Spleen (tissue), 11 donors: ENCODE measurements around the gene BGLAP. TPM values are rescaled to one million over a fixed set of nuclear protein-coding genes. Genes with fewer than 3 reads are reported as not detected.
A peak's percentile ranks its signal among the peaks of the same experiment; 100 is the strongest.

Experiments used
- DNase-seq: peaks from one replicate; pipeline ENCODE4 v3.0.0-alpha.2; 2020
- H3K27ac ChIP-seq, 8 donors: fragments of 200-600 bp; sonication (generic) in 7 of 8; 1 replicate in 4 of 8; 2 replicates in 4 of 8; pipeline versions ENCODE4 v1.5.0 to v1.8.0; 2016 to 2021; ENCODE audit warnings: inconsistent platforms in 4 of 8, mild to moderate bottlenecking in 4 of 8, moderate library complexity in 1 of 8
- H3K27me3 ChIP-seq, 7 donors: fragments of 200-600 bp; sonication (generic) in 6 of 7; replicated peaks in 1 of 7; 1 replicate in 4 of 7; 2 replicates in 3 of 7; pipeline versions ENCODE4 v1.5.0 to v1.8.0; 2016 to 2021; ENCODE audit warnings: inconsistent platforms in 3 of 7, mild to moderate bottlenecking in 1 of 7
- H3K36me3 ChIP-seq, 6 donors: fragments of 200-600 bp; sonication (generic) in 5 of 6; 1 replicate in 4 of 6; 2 replicates in 2 of 6; pipeline versions ENCODE4 v1.5.0 to v1.8.0; 2016 to 2021; ENCODE audit warnings: inconsistent platforms in 2 of 6
- H3K4me1 ChIP-seq, 6 donors: fragments of 200-600 bp; sonication (generic) in 5 of 6; 1 replicate in 3 of 6; 2 replicates in 3 of 6; pipeline versions ENCODE4 v1.5.0 to v1.8.0; 2016 to 2021; ENCODE audit warnings: inconsistent platforms in 3 of 6
- H3K4me3 ChIP-seq, 8 donors: fragments of 200-600 bp; sonication (generic) in 7 of 8; 1 replicate in 4 of 8; 2 replicates in 4 of 8; pipeline versions ENCODE4 v1.5.0 to v1.8.0; 2016 to 2021; ENCODE audit warnings: inconsistent platforms in 4 of 8, mild to moderate bottlenecking in 4 of 8, moderate library complexity in 2 of 8
- H3K9me3 ChIP-seq, 8 donors: fragments of 200-600 bp; sonication (generic) in 7 of 8; 1 replicate in 4 of 8; 2 replicates in 4 of 8; pipeline versions ENCODE4 v1.5.0 to v1.8.0; 2016 to 2021; ENCODE audit warnings: inconsistent platforms in 4 of 8
- POLR2A ChIP-seq, 3 donors: fragments of 450-650 bp; IDR thresholded peaks; one replicate each; pipeline ENCODE4 v1.5.1; 2017; ENCODE audit warnings: antibody characterized with exemption in 3 of 3, mild to moderate bottlenecking in 1 of 3
- POLR2AphosphoS5 ChIP-seq, 3 donors: sonication (generic); formaldehyde crosslinking; IDR thresholded peaks; one replicate each; pipeline ENCODE4 v1.5.1; 2017; ENCODE audit warnings: antibody characterized with exemption in 3 of 3
- WGBS, 5 donors: extraction: QIAGEN DNeasy Blood & Tissue Kit in 3 of 5; methylation state at CpG; one replicate each; pipeline versions ENCODE4 v1.1.5 to v1.1.7; 2013 to 2018; 5-methylcytosine and 5-hydroxymethylcytosine counted together
- intact Hi-C: fragments of 100-400 bp; cut with DNase I; formaldehyde crosslinking; loops from one replicate; pipeline ENCODE4 v1.15.0; 2023; ENCODE audit warnings: low total_unique reads
- polyA plus RNA-seq, 3 donors: library from polyadenylated mRNA; stranded (reverse); fragments of 200-250 nt; gene quantifications; one replicate each; pipeline ENCODE4 v1.2.1, GENCODE V29; 2013
- total RNA-seq, 7 donors: library from RNA; depleted of rRNA in 3 of 7; stranded (reverse); fragments of >200 nt in 3 of 7; fragmentation: NEBNext Ultra II Directional in 4 of 7; extraction: Animal tissue kit (Norgen Biotek cat#: 25700) in 4 of 7; gene quantifications; one replicate each; pipeline versions ENCODE4 v1.1.0 to v1.2.1, GENCODE V29; 2016 to 2021
- TF ChIP-seq, protein P1 (sequence below), 11 experiments: fragments of 200-600 bp in 7 of 11; fragments of 450-650 bp in 4 of 11; sonication (generic) in 4 of 11; IDR thresholded peaks in 8 of 11; conservative IDR thresholded peaks in 3 of 11; 1 replicate in 7 of 11; 2 replicates in 4 of 11; pipeline versions ENCODE4 v1.4.0 to v1.8.0; 2016 to 2021; ENCODE audit warnings: antibody characterized with exemption in 11 of 11, inconsistent platforms in 4 of 11, mild to moderate bottlenecking in 1 of 11
- donor health status: healthy with polysubstance abuse.
- donor health status: DM: no; HTN: no; CAD: no; lungs with moderate emphysema.
- donor health status: DM: no; HTN: no; CAD: no.
- donor health status: Bipolar disorder and iron deficiency.
- donor health status: healthy.
- donor health status: DM: no; HTN: no; CAD: no.
- donor health status: DM: yes; HTN: yes; CAD: no.

Gene BGLAP
- total and polyA plus RNA-seq, 10 donors = 1.7 to 6.0 (median 2.4) TPM

DNA sequence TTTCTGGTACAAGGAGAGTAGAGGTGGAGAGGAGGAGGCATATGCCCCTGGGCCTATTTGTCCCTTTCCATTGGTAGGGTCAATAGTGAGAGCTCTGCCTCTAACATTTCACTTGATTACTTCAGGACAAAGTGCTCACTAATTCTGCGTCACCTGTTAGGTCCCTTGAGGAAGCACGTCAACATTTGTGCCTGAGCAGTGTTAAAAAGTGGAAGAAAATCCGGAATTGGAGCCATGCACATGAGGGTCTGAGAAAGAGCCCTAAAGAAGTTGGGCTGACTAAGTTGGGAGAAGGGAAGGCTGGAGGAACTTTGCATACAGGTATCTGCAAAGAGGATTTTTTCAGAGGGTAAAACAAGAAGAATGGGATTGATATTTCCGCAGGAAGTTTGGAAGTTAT is 46.1 kb upstream of the BGLAP start:
- Histone ChIP-seq H3K4me1 (peaks cover 11 to 86% (median 61%) of the 10 kb centered on the region in 6 donors), H3K36me3 (peaks cover 0 to 54% (median 21%) of the 10 kb centered on the region in 6 donors), H3K27ac (peak overlapping the region in 1 of 8 donors; percentile 1), H3K27me3 (no peaks in the 10 kb centered on the region), H3K9me3 (no peaks in the 10 kb centered on the region), H3K4me3 (no peak overlapping the region)
- intact Hi-C loops = no loop called here
- TF ChIP-seq, protein P1, sequence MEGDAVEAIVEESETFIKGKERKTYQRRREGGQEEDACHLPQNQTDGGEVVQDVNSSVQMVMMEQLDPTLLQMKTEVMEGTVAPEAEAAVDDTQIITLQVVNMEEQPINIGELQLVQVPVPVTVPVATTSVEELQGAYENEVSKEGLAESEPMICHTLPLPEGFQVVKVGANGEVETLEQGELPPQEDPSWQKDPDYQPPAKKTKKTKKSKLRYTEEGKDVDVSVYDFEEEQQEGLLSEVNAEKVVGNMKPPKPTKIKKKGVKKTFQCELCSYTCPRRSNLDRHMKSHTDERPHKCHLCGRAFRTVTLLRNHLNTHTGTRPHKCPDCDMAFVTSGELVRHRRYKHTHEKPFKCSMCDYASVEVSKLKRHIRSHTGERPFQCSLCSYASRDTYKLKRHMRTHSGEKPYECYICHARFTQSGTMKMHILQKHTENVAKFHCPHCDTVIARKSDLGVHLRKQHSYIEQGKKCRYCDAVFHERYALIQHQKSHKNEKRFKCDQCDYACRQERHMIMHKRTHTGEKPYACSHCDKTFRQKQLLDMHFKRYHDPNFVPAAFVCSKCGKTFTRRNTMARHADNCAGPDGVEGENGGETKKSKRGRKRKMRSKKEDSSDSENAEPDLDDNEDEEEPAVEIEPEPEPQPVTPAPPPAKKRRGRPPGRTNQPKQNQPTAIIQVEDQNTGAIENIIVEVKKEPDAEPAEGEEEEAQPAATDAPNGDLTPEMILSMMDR (IDR thresholded peaks at IDR 0.05 in 8 of 11, conservative IDR thresholded peaks at IDR 0.05 in 3 of 11) = no peak
- TF ChIP-seq POLR2A (IDR thresholded peaks at IDR 0.05) (no peak), POLR2AphosphoS5 (IDR thresholded peaks at IDR 0.05) (no peak)
- 75 to 81% (median 77%) methylated on average over 4 of the region's 4 CpGs for WGBS, 5 donors
- no peak for DNase-seq

DNA sequence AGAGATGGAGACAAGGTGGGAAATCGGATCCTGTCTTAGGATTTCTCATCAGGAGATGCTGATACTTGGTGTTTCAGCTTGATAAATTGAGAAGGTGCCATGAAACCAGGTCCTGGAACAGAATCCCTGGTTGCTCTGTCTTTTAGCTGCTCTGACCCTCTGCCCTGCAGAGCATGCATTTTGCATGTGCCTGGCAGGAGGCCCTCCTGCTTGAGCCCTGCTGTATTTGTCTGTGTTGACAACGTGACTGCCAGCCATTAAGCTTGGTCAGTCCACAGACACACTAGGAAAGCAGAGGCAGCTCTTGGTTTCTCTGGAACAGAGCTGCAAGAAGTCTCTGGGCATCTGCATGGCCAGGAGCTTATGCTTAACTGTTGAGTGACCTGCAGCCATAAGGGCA is 45.5 kb upstream of the BGLAP start:
- WGBS, 5 donors = 63 to 89% (median 82%) methylated on average over 2 of the region's 2 CpGs
- Histone ChIP-seq H3K4me1 (peaks cover 11 to 92% (median 66%) of the 10 kb centered on the region in 6 donors), H3K4me3 (no peak overlapping the region), H3K27ac (no peak overlapping the region), H3K27me3 (no peaks in the 10 kb centered on the region), H3K36me3 (peaks cover 0 to 60% (median 24%) of the 10 kb centered on the region in 6 donors), H3K9me3 (no peaks in the 10 kb centered on the region)
- TF ChIP-seq POLR2AphosphoS5 (IDR thresholded peaks at IDR 0.05) = no peak
- TF ChIP-seq POLR2A (IDR thresholded peaks at IDR 0.05) = no peak
- TF ChIP-seq, protein P1 (IDR thresholded peaks at IDR 0.05 in 8 of 11, conservative IDR thresholded peaks at IDR 0.05 in 3 of 11) = no peak
- intact Hi-C loops = no loop called here
- no peak for DNase-seq

DNA sequence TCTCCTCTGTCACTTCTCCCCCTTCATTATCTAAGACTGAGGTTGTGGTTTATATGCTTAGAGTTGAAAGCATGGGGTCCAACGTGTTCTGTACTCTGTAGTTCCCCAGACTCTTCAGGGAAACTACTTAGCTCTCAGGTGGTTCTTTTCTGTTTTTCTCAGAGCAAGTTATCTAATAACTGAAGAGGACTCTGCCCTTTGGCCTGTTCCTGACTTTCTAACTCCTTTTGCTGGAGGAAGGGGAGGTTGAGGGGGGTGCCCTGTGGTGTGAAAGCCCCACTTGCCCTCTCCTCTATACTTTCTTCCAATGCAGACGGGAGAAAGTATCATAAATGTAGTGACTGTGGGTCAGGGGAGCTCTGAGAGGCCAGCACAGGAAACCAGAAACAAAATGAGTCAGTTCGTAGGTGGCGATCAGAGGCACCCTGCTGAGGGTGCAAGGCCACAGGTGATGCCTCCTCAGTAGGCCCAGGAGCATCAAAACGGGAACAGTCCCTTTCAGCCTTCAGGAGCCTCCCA is 43.1 kb upstream of the BGLAP start:
- Histone ChIP-seq H3K4me1 (peaks cover 7 to 98% (median 72%) of the 10 kb centered on the region in 6 donors), H3K27ac (peak overlapping the region in 2 of 8 donors; percentile 38 to 80), H3K4me3 (no peak overlapping the region), H3K27me3 (no peaks in the 10 kb centered on the region), H3K36me3 (peaks cover 0 to 84% (median 29%) of the 10 kb centered on the region in 6 donors), H3K9me3 (no peaks in the 10 kb centered on the region)
- intact Hi-C loops = no loop called here
- 55 to 69% (median 60%) methylated on average over 5 of the region's 5 CpGs for WGBS, 5 donors
- no peak for TF ChIP-seq POLR2AphosphoS5 (IDR thresholded peaks at IDR 0.05)
- no peak for TF ChIP-seq POLR2A (IDR thresholded peaks at IDR 0.05)
- TF ChIP-seq, protein P1 (IDR thresholded peaks at IDR 0.05 in 8 of 11, conservative IDR thresholded peaks at IDR 0.05 in 3 of 11) = no peak
- no peak for DNase-seq

DNA sequence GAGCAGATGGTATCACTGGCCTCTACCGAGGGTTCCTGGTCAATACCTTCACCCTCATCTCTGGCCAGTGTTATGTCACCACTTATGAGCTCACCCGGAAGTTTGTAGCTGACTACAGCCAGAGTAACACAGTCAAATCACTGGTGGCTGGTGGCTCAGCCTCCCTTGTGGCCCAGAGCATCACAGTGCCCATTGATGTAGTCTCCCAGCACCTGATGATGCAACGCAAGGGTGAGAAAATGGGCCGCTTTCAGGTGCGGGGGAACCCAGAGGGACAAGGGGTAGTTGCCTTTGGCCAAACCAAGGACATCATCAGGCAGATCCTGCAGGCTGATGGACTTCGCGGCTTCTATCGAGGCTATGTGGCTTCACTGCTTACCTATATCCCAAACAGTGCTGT is 41.9 kb upstream of the BGLAP start:
- peaks cover 0 to 95% (median 29%) of the 10 kb centered on the region in 6 donors for H3K36me3 ChIP-seq
- H3K9me3 ChIP-seq = no peaks in the 10 kb centered on the region
- intact Hi-C loops = no loop called here
- 87 to 95% (median 94%) methylated on average over 5 to 8 of the region's 8 CpGs for WGBS, 5 donors
- peak overlapping the region in 1 of 8 donors; percentile 80 for H3K27ac ChIP-seq
- H3K27me3 ChIP-seq = no peaks in the 10 kb centered on the region
- no peak for TF ChIP-seq POLR2AphosphoS5 (IDR thresholded peaks at IDR 0.05)
- TF ChIP-seq POLR2A (IDR thresholded peaks at IDR 0.05) = no peak
- TF ChIP-seq, protein P1 (IDR thresholded peaks at IDR 0.05 in 8 of 11, conservative IDR thresholded peaks at IDR 0.05 in 3 of 11) = no peak
- peaks cover 5 to 95% (median 65%) of the 10 kb centered on the region in 6 donors for H3K4me1 ChIP-seq
- no peak for DNase-seq
- H3K4me3 ChIP-seq = no peak overlapping the region
